WTC11 (cell line): Measurements from ENCODE around the gene ETF1.

ENCODE experiments used
- CBFB ChIP-seq: sonication (generic); formaldehyde crosslinking; IDR thresholded peaks from 2 replicates; pipeline ENCODE4 v1.8.1; 2022; ENCODE audit warnings: mild to moderate bottlenecking, low read depth, missing genetic modification reagents
- CTCF ChIP-seq: fragments of 200-600 bp; IDR thresholded peaks from 2 replicates; pipeline ENCODE4 v1.8.0; 2022; ENCODE audit warnings: antibody characterized with exemption
- E2F4 ChIP-seq: sonication (generic); formaldehyde crosslinking; IDR thresholded peaks from 2 replicates; pipeline ENCODE4 v1.8.1; 2022; ENCODE audit warnings: low read depth, mild to moderate bottlenecking, moderate library complexity, missing genetic modification reagents, borderline replicate concordance
- KAT7 ChIP-seq: sonication (generic); formaldehyde crosslinking; IDR thresholded peaks from 2 replicates; pipeline ENCODE4 v1.8.1; 2023; ENCODE audit warnings: missing genetic modification reagents, mild to moderate bottlenecking, borderline replicate concordance
- MXD4 ChIP-seq: fragments of 250-450 bp; sonication (Bioruptor Pico); IDR thresholded peaks from 2 replicates; pipeline ENCODE4 v1.8.0; 2021; ENCODE audit warnings: mild to moderate bottlenecking, moderate library complexity, borderline replicate concordance
- NFE2L1 ChIP-seq: sonication (generic); formaldehyde crosslinking; IDR thresholded peaks from 2 replicates; pipeline ENCODE4 v1.8.1; 2023; ENCODE audit warnings: missing genetic modification reagents
- PRDM15 ChIP-seq: sonication (generic); formaldehyde crosslinking; IDR thresholded peaks from 2 replicates; pipeline ENCODE4 v1.8.0; 2022; ENCODE audit warnings: missing genetic modification reagents
- ZNF121 ChIP-seq: sonication (generic); formaldehyde crosslinking; IDR thresholded peaks from 2 replicates; pipeline ENCODE4 v1.8.0; 2023; ENCODE audit warnings: missing genetic modification reagents

GRCh38 chr5:138457531-138458275 is 85.3 kb downstream of the ETF1 start:
- TF ChIP-seq CTCF (no peak), KAT7 (CRISPR knock-in tag) (no peak), PRDM15 (CRISPR knock-in tag) (no peak), E2F4 (CRISPR knock-in tag) (no peak), NFE2L1 (no peak), CBFB (CRISPR knock-in tag) (no peak), ZNF121 (CRISPR knock-in tag) (no peak), MXD4 (no peak)
